H9 (cell line): ENCODE measurements around the gene FARS2. TPM values are rescaled to one million over a fixed set of nuclear protein-coding genes. Genes with fewer than 3 reads are reported as not detected.

Experiments
- DNase-seq: peaks from one replicate; pipeline ENCODE4 v3.0.0-alpha.2; 2017
- H2AFZ ChIP-seq: one replicate; pipeline ENCODE4 v1.6.1; 2013; ENCODE audit warnings: mild to moderate bottlenecking, low read length, control low read depth, moderate library complexity
- H2AK5ac ChIP-seq: 2 replicates; pipeline ENCODE4 v1.6.1; 2013; ENCODE audit warnings: low read length, control low read depth, mixed read lengths; ENCODE audit not compliant: insufficient read length
- H2BK120ac ChIP-seq: one replicate; pipeline ENCODE4 v1.6.1; 2013; ENCODE audit warnings: low read depth, mild to moderate bottlenecking, low read length, control low read depth, inconsistent platforms; ENCODE audit not compliant: poor library complexity, severe bottlenecking
- H2BK12ac ChIP-seq: 2 replicates; pipeline ENCODE4 v1.6.1; 2013; ENCODE audit warnings: low read length, control low read depth, mixed read lengths, low read depth; ENCODE audit not compliant: insufficient read length
- H2BK15ac ChIP-seq: 2 replicates; pipeline ENCODE4 v1.6.1; 2013; ENCODE audit warnings: low read depth, low read length, control low read depth
- H2BK20ac ChIP-seq: one replicate; pipeline ENCODE4 v1.6.1; 2013; ENCODE audit warnings: low read depth, mild to moderate bottlenecking, low read length, control low read depth, inconsistent platforms; ENCODE audit not compliant: poor library complexity, severe bottlenecking
- H2BK5ac ChIP-seq: 2 replicates; pipeline ENCODE4 v1.6.1; 2013; ENCODE audit warnings: low read length, control low read depth, mixed read lengths; ENCODE audit not compliant: insufficient read length
- H3K14ac ChIP-seq: 2 replicates; pipeline ENCODE4 v1.6.1; 2013; ENCODE audit warnings: low read length, control low read depth; ENCODE audit not compliant: insufficient read depth
- H3K18ac ChIP-seq: 2 replicates; pipeline ENCODE4 v1.6.1; 2013; ENCODE audit warnings: low read depth, mild to moderate bottlenecking, mixed read lengths, low read length, control low read depth; ENCODE audit not compliant: insufficient read length
- H3K23ac ChIP-seq: 2 replicates; pipeline ENCODE4 v1.6.1; 2013; ENCODE audit warnings: low read length, control low read depth, mixed read lengths, low read depth; ENCODE audit not compliant: insufficient read length
- H3K23me2 ChIP-seq: 2 replicates; pipeline ENCODE4 v1.6.1; 2013; ENCODE audit warnings: low read depth, mild to moderate bottlenecking, mixed read lengths, low read length, control low read depth; ENCODE audit not compliant: insufficient read length, poor library complexity, severe bottlenecking
- H3K27ac ChIP-seq: 2 replicates; pipeline ENCODE4 v1.5.1; 2013; ENCODE audit warnings: low read length, control low read depth, mixed read lengths, low read depth; ENCODE audit not compliant: insufficient read length
- H3K27me3 ChIP-seq: 2 replicates; pipeline ENCODE4 v1.6.1; 2013; ENCODE audit warnings: low read length, control low read depth, inconsistent platforms; ENCODE audit not compliant: insufficient read depth
- H3K4ac ChIP-seq: 2 replicates; pipeline ENCODE4 v1.6.1; 2013; ENCODE audit warnings: low read depth, mild to moderate bottlenecking, control low read depth, inconsistent platforms, low read length, moderate library complexity
- H3K4me1 ChIP-seq: 2 replicates; pipeline ENCODE4 v1.6.1; 2013; ENCODE audit warnings: low read length, control low read depth, inconsistent platforms; ENCODE audit not compliant: insufficient read depth
- H3K4me2 ChIP-seq: 2 replicates; pipeline ENCODE4 v1.6.1; 2013; ENCODE audit warnings: low read length, control low read depth, mixed read lengths; ENCODE audit not compliant: insufficient read length, insufficient read depth
- H3K56ac ChIP-seq: 2 replicates; pipeline ENCODE4 v1.6.1; 2013; ENCODE audit warnings: low read depth, mild to moderate bottlenecking, mixed read lengths, low read length, control low read depth; ENCODE audit not compliant: insufficient read length
- H3K79me1 ChIP-seq: 2 replicates; pipeline ENCODE4 v1.6.1; 2013; ENCODE audit warnings: low read depth, mild to moderate bottlenecking, moderate library complexity, low read length, control low read depth, inconsistent platforms; ENCODE audit not compliant: insufficient read depth, poor library complexity, severe bottlenecking
- H3K79me2 ChIP-seq: 2 replicates; pipeline ENCODE4 v1.6.1; 2013; ENCODE audit warnings: low read length, control low read depth, inconsistent platforms; ENCODE audit not compliant: insufficient read depth
- H3K9ac ChIP-seq: 2 replicates; pipeline ENCODE4 v1.6.1; 2013; ENCODE audit warnings: low read length, control low read depth, mixed read lengths; ENCODE audit not compliant: insufficient read length; ENCODE audit errors: extremely low read depth
- H3K9me3 ChIP-seq: one replicate; pipeline ENCODE4 v1.6.1; 2013; ENCODE audit warnings: low read depth, low read length, inconsistent platforms; ENCODE audit not compliant: control insufficient read depth
- H3T11ph ChIP-seq: one replicate; pipeline ENCODE4 v1.6.1; 2013; ENCODE audit warnings: mild to moderate bottlenecking, low read length, control low read depth, inconsistent platforms
- H4K20me1 ChIP-seq: one replicate; pipeline ENCODE4 v1.6.1; 2013; ENCODE audit not compliant: control insufficient read depth, insufficient read length, insufficient read depth
- H4K5ac ChIP-seq: 2 replicates; pipeline ENCODE4 v1.6.1; 2013; ENCODE audit warnings: low read depth, mild to moderate bottlenecking, mixed read lengths, low read length, control low read depth; ENCODE audit not compliant: insufficient read length
- H4K8ac ChIP-seq: replicated peaks from 2 replicates; pipeline ENCODE4 v1.6.1; 2013; ENCODE audit warnings: low read length, control low read depth, mixed read lengths, low read depth; ENCODE audit not compliant: insufficient read length
- H4K91ac ChIP-seq: 2 replicates; pipeline ENCODE4 v1.6.1; 2013; ENCODE audit warnings: low read depth, mild to moderate bottlenecking, moderate library complexity, mixed read lengths, low read length, control low read depth; ENCODE audit not compliant: insufficient read length
- H3K27ac Mint-ChIP-seq, 3 experiments: 2 replicates in 2 of 3; 3 replicates in 1 of 3; pipeline ENCODE4 v1.8.0; 2020 to 2021; ENCODE audit warnings: mixed read lengths in 3 of 3, mild to moderate bottlenecking in 1 of 3, moderate library complexity in 1 of 3
- H3K27me3 Mint-ChIP-seq: 2 replicates; pipeline ENCODE4 v1.8.0; 2021; ENCODE audit warnings: low read depth, mild to moderate bottlenecking, moderate library complexity, mixed read lengths
- H3K36me3 Mint-ChIP-seq, 3 experiments: 2 replicates in 2 of 3; 3 replicates in 1 of 3; pipeline ENCODE4 v1.8.0; 2020 to 2021; ENCODE audit warnings: low read depth in 3 of 3, mixed read lengths in 3 of 3; ENCODE audit not compliant: insufficient read depth in 1 of 3
- H3K4me1 Mint-ChIP-seq, 2 experiments: 2 replicates each; pipeline ENCODE4 v1.8.0; 2020; ENCODE audit warnings: mixed read lengths in 2 of 2
- H3K4me3 Mint-ChIP-seq, 2 experiments: 2 replicates in 1 of 2; 3 replicates in 1 of 2; pipeline ENCODE4 v1.8.0; 2020 to 2021; ENCODE audit warnings: mild to moderate bottlenecking in 2 of 2, mixed read lengths in 2 of 2, moderate library complexity in 1 of 2
- H3K9me3 Mint-ChIP-seq, 2 experiments: 2 replicates in 1 of 2; 3 replicates in 1 of 2; pipeline ENCODE4 v1.8.0; 2020; ENCODE audit warnings: mild to moderate bottlenecking in 2 of 2, mixed read lengths in 2 of 2, moderate library complexity in 1 of 2
- WGBS: extraction: QIAGEN DNeasy Blood & Tissue Kit; methylation state at CpG from one replicate; pipeline ENCODE4 v1.1.7; 2013; ENCODE audit warnings: missing lambda C conversion rate, low lambda C conversion rate, mixed read lengths; ENCODE audit not compliant: insufficient read length; ENCODE audit errors: extremely low coverage; 5-methylcytosine and 5-hydroxymethylcytosine counted together
- total RNA-seq: library from RNA; stranded (reverse); gene quantifications from 2 replicates; pipeline ENCODE4 v1.2.1, GENCODE V29; 2021
- TF ChIP-seq, protein P1 (sequence below): fragments of 200-600 bp; sonication (generic); conservative IDR thresholded peaks from 3 replicates; pipeline ENCODE4 v1.8.0; 2021; ENCODE audit warnings: antibody characterized with exemption, mild to moderate bottlenecking

FARS2 gene
- total RNA-seq, 1 experiment from 2014 or later, result 8.5 TPM

DNA sequence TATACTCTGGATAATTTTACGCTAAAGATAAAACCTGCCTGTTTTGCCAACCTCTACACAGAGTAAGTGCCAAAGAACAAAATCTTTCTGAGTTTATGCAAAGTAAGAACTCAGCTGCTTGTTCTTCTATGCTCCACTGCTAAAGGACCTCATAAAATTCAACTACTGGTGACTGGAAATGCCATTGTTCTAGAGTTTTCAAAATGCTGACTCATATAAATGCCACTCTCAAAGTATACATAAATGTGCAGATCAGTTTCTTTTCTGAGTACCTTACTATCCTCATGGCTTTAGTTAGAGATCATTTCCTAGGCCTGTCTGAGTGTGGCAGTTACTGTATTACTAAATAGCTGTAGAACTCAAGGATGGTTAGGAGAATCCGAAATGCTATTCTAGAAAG, 46.2 kb upstream of the FARS2 start:
- Histone ChIP-seq H3K9ac (no peak overlapping the region), H3K79me1 (no peaks in the 10 kb centered on the region), H2BK5ac (no peak overlapping the region), H3K14ac (no peak overlapping the region), H4K91ac (no peak overlapping the region), H2BK120ac (no peak overlapping the region), H3K4ac (no peak overlapping the region), H2BK12ac (no peak overlapping the region), H3K4me2 (no peak overlapping the region), H3K56ac (no peak overlapping the region), H2BK20ac (no peak overlapping the region), H3K27ac (no peak overlapping the region), H3K23me2 (no peaks in the 10 kb centered on the region), H2AK5ac (no peak overlapping the region), H2BK15ac (no peak overlapping the region), H3K79me2 (no peaks in the 10 kb centered on the region), H4K5ac (no peak overlapping the region), H3T11ph (no peak overlapping the region), H4K8ac (no peak overlapping the region), H2AFZ (no peak overlapping the region), H3K4me1 (no peaks in the 10 kb centered on the region), H3K18ac (no peak overlapping the region), H3K23ac (no peak overlapping the region), H3K9me3 (no peaks in the 10 kb centered on the region), H4K20me1 (no peaks in the 10 kb centered on the region), H3K27me3 (no peaks in the 10 kb centered on the region)
- no peak overlapping the region for H3K27ac Mint-ChIP-seq
- H3K9me3 Mint-ChIP-seq, result no peaks in the 10 kb centered on the region
- no peak for DNase-seq
- H3K4me3 Mint-ChIP-seq, result no peak overlapping the region
- WGBS, result no CpG with 5 or more reads among the region's 2 CpGs
- peaks cover 5 to 19% (median 6%) of the 10 kb centered on the region in 3 experiments for H3K36me3 Mint-ChIP-seq
- H3K27me3 Mint-ChIP-seq, result no peaks in the 10 kb centered on the region
- H3K4me1 Mint-ChIP-seq, result peaks cover 8 to 15% of the 10 kb centered on the region in 2 experiments
- TF ChIP-seq, protein P1, sequence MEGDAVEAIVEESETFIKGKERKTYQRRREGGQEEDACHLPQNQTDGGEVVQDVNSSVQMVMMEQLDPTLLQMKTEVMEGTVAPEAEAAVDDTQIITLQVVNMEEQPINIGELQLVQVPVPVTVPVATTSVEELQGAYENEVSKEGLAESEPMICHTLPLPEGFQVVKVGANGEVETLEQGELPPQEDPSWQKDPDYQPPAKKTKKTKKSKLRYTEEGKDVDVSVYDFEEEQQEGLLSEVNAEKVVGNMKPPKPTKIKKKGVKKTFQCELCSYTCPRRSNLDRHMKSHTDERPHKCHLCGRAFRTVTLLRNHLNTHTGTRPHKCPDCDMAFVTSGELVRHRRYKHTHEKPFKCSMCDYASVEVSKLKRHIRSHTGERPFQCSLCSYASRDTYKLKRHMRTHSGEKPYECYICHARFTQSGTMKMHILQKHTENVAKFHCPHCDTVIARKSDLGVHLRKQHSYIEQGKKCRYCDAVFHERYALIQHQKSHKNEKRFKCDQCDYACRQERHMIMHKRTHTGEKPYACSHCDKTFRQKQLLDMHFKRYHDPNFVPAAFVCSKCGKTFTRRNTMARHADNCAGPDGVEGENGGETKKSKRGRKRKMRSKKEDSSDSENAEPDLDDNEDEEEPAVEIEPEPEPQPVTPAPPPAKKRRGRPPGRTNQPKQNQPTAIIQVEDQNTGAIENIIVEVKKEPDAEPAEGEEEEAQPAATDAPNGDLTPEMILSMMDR, result no peak
